ENCODE measurements around the gene RPL37A. TPM values are rescaled to one million over a fixed set of nuclear protein-coding genes. Genes with fewer than 3 reads are reported as not detected.

The RPL37A gene
- 1,356 TPM for total RNA-seq

DNA sequence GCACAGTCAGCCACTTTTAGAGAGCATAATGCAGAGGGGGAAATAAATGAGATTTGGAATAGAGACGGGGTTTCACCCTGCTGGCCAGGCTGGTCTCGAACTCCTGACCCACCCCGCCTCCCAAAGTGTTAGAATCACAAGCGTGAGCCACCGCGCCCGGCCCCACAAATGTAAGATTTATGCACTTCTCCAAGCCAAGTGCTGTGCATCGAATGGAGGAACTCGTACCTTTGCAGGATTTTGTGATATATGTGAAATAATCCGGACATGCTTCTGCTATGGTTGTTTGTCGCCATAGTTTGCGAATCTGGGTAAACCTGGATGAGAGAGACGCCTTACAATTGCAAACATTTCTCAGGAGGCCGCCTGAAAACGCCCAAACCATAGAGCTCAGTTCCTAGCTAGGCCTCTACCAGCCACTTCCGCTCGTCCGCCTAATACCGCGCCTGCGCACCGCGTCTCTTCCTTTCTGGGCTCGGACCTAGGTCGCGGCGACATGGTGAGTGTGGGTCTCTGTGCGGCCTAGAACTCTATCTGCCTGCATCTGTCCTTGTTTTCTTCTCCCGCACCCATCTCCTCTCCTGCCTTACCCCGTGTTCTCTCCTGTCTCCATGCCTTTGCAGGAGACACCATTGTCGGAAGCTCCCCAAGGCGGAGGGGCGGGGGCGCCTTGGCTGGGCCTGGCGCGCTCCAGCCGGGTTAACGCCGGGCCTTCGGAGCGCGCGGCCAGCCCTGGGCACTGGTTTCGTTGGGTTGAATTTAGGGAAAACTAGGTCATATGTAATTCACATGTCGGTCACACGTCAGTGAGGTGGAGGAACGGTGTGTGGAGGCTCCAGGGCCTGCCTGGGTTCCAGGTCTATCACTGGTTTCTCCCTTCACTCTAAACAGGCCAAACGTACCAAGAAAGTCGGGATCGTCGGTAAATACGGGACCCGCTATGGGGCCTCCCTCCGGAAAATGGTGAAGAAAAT lies at the start of gene RPL37A:
RPL37A (plus strand) TSS at position 466 of the 974 bp plus-strand sequence; CDS start at position 497, 31 bp downstream.
- DNase-seq (ENCODE audit: low read depth in 2 of 3, low spot score in 2 of 3), result peak; percentile 83 to 96 (median 95)

DNA sequence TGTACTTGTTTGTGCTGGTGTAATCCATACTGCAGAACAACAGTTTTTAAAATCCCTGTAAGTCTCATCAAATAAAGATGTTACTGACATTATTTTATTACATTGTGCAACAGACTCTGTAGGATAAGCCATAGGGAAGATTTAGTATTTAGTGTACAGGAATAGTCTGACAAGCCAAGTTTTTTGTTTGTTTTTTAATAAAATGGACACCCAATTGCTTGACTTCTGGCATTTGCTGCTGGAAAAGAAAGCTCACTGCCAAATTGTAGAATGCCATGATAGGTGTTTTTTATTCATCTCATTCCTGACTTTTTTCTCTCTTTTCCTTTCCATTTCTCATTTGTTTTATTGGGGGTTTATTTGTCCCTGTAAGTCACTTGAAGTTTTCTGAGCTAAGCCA lies 48.3 kb upstream of the RPL37A start:
- DNase-seq (ENCODE audit: low read depth in 2 of 3, low spot score in 2 of 3), result no peak

DNA sequence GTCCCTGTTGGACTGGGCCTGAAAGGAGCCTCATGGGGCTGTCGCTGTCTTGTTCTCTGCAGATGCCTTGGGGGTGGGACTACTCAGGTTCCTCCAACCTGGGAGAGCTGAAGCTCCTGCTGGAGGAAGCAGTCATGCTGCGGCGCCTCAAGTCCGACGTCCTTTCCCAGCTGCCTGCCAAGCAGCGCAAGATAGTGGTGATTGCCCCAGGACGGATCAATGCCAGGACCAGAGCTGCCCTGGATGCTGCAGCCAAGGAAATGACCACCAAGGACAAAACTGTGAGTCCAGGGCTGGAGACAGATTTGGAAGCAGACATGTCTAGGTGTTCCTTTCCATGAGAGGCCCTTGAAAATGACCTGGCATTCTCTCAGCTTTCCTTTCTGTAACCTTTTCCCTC lies 47.9 kb upstream of the RPL37A start:
- no peak for DNase-seq (ENCODE audit: low read depth in 2 of 3, low spot score in 2 of 3)

DNA sequence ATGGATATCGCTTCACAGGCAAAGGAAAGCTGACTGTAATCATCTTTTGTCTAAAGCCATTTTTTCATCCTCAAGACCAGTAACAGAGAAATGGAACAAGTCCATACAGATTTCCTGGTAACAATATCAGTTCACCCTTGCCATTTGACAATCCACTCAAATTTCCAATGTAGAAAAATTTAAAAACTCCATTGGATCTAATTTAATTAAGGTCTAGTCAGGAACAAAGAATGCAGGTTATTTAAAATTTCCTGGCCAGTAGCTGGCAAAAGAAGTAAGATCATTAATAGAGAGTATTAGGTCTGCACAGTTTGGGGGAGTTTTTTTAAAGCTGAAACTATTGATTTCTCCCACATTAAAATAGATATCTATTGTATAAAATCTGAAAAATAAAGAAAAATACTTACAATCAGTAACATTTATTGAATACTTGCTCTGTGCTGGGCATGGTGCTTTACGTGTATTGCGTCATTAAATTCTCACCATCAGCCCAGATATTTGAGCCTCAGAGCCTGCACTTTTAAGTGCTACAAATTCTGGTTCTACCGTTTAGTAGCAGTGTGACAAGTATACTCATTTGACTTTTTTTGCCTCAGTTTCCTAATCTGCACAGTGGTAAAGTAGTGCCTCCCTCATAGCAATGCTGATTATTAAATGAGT lies 44.6 kb upstream of the RPL37A start:
- DNase-seq (ENCODE audit: low read depth in 2 of 3, low spot score in 2 of 3), result no peak

DNA sequence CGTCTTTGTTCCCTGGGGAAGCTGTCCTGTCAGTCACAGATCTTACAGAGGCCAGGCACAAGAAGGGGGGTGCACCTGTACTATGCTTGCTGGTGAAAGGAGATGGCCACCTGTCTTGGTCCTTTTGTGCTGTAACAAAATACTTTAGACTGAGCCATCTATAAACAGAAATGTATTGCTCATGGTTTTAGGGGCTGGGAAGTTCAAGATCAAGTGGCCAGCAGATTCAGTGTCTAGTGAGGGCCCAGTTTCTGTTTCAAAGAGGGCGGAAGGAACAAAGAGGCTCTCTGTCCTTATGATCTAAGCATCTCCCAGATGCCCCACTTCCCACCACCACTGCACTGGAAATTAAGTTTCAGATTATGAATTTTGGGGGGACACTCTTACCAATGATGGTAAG lies 35.5 kb upstream of the RPL37A start:
- DNase-seq (ENCODE audit: low read depth in 2 of 3, low spot score in 2 of 3), result no peak

DNA sequence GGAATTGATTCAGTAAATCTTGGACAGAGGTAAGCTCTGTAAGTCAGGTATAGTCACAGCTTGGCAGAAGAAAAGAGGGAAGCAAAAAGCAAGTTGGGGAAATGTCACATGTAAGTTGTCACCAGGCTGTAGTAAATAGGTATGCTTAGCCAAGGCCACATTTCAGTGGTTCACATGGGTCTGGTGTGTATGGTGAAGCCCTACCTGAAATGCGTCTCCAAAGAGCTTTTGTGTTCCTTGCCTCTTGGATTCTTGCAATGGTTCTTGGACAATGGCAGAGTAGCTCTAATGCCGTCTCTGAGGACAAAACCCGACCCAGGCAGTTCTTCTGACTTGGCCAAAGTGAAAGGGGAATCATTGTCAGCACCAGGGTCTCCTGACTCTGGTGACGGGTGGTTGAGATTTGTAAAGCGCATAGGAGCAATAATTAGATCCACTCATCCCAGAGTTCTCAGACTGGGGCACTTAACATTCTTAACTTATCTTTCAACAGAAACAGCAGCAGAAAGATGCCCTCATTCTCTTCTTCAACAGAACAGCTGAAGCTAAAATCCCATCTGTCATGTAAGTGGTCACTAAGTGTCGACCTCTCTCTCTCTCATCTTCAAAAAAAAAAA lies 34.4 kb upstream of the RPL37A start:
- DNase-seq (ENCODE audit: low read depth in 2 of 3, low spot score in 2 of 3), result no peak

DNA sequence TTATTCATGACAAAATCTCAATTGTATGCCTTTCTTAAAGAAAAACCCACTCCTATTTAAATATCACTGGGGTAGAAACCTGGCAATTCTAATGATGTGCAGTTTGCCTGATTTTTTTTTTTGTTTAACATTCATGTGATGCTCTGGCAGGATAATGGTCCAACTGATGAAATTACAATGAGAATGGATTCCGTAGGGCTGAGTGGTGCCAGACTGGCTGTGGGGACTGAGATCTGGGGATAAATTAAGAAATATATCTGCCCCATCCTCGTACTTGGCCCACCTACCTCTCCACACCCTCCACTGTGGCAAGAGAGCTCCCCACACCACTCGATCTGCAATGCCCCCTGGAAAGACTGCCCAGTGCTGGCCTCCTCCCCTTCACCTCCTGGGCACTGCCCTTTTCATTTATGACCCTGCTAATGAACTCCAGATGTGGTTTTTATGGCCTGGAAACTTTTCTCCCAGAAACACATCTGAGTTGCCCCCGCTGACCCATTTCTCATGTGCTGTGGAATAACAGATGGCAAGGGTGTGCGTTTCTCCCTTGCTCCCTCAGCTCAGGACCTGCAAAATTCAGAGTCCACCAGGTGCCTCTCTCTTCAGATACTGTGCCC lies 33.0 kb upstream of the RPL37A start:
- DNase-seq (ENCODE audit: low read depth in 2 of 3, low spot score in 2 of 3), result no peak

DNA sequence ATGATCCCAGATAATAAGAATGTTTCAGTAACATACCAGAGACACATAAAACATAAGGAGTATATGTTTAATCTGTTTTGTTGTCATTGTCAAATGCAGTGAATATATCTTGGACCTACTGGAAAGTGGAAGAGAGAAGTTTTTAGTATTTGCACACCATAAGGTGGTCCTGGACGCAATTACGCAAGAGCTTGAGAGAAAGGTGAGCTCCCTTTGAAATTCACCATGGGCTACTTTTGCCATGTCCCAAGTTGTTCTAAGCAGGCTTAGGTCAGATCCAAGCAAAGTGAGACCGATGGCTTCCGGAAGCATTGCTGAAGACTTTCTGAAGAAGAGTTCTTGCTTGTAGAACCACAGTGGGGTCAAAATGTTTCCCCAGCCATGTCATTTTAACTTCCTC lies 30.8 kb upstream of the RPL37A start:
- no peak for DNase-seq (ENCODE audit: low read depth in 2 of 3, low spot score in 2 of 3)

DNA sequence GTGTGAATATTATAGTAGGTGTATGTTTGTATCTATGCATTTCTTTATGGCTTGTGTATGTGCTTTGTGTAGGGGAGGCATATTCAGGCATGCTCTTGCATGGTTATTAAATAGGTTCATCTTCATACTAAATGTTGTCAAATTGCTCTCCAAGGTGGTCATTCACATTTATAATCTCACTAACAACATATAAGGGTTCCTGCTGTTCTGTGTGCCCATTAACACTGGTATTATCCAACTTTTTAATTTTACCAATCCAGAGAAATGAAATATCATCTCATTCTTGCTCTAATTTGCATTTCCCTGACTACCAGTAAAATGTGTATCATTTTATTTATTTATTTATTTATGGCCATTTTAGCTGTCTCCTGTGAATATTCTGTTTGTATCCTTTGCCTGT lies 29.0 kb upstream of the RPL37A start:
- no peak for DNase-seq (ENCODE audit: low read depth in 2 of 3, low spot score in 2 of 3)

DNA sequence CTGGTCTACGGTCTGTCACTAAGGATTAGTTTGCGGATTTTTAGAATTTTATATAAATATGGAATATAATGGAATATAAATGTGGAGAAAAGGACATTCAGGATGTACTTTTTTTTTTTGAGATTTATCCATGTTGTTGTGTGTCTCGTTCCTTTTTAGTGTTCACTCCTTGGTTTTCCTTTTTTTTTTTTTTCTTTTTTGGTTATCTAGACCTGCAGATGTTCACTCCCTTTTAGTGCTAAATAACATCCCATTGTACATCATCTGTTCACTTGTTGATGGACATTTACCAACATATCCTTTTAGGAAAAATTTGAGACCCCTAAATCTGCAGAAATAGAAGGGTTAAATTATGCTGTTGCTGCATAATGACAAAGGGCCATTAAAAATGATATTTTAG lies 25.5 kb upstream of the RPL37A start:
- DNase-seq (ENCODE audit: low read depth in 2 of 3, low spot score in 2 of 3), result no peak

DNA sequence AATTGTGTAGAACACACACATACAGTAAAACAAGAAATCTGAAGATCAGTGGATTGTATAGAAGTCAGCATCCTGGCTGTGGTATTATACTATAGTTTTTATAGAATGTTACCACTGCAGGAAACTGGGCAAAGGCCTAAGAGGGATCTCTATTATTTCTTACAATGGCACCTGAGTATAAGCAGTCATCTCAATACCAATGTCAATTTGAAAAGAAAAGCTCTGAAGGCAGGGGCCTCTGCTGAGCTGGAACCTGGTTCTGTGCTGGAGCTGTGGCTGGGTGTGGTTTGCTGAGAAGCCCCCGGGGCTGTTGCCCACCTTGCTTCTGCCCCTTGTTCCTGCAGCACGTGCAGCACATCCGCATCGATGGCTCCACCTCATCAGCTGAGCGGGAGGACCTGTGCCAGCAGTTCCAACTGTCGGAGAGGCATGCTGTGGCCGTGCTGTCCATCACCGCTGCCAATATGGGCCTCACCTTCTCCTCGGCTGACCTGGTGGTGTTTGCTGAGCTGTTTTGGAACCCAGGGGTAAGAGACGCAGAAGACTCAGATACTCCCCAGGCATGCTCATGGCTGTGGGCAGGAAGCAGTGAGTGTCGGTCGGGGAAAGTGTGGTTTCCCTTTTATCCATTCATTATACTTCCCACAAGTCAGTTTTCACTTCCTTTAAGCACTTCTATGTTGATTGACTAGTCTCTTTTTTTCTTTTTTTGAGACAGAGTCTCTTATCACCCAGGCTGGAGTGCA lies 23.5 kb upstream of the RPL37A start:
- peak in 2 of 3 donors; percentile 45 to 83 for DNase-seq (ENCODE audit: low read depth in 2 of 3, low spot score in 2 of 3)

DNA sequence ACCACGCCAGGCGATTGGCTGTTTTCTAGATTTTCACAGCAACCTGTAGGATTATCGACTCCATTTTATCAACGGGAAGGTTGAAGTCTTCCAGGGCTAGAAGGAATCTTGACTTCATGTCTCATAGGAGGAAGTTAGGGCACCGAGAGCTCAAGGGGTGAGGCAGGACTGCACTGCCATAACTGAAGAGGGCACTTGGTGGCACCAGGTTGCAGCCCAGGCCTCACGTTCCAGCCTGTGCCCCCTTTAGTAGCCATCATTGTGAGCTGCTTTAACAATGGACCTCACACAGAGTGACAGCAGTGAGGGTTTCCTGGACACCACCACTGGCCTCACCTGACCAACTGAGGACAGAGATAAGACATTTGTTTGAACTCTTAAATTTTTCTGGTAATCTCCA lies 22.9 kb upstream of the RPL37A start:
- no peak for DNase-seq (ENCODE audit: low read depth in 2 of 3, low spot score in 2 of 3)

DNA sequence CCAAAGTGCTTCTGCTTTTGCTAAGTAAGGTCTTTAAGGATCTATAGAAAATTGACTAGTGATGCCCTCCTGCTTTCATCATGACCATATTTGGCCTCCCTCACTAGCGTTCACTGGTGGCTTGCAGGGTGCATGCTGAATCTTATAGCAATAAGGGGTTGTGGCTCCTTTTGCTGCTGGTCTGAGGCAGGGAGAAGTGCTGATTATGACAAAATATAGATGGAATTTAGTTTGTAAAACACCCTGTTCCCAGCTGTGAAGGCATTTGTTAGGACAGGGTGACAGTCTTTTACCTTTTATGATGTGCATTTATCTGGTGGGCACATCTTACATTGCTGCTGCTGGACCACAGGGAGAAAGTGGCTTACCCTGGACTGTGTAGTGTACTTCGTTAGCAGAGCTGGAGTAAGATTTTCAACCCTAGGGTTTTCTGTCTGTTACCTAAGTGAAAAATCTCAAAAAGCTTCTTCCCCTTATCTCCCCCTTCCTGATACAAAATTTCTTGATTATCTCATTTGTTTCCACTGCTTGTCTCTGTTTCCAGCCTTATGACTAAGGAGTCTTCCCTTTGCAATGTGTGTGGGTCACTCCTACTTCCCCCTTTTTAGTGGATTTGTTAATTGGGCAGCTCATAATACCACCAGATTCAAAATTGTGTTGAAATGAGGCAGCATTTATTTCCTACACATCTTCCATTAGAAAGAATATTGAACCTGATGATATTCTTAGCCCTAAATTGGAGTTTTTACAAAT lies 21.2 kb upstream of the RPL37A start:
- no peak for DNase-seq (ENCODE audit: low read depth in 2 of 3, low spot score in 2 of 3)

DNA sequence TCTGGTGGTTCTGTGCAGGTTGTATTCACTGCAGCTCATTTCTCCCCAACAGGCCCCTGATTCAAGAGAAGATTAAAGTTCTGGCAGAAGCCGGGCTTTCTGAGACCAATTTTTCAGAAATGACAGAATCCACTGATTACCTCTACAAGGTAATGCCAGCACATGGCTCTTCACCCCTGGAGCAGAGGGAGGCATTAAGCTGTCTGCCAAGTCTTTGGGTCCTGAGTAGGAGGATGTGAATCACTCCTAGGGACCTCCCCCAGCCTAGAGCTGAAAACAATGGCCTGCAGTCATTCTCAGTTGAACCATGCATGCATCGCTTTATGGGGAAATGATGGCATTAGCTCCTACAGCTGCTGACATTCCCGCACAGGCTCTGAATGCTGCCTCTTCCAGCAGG lies 20.5 kb upstream of the RPL37A start:
- no peak for DNase-seq (ENCODE audit: low read depth in 2 of 3, low spot score in 2 of 3)

DNA sequence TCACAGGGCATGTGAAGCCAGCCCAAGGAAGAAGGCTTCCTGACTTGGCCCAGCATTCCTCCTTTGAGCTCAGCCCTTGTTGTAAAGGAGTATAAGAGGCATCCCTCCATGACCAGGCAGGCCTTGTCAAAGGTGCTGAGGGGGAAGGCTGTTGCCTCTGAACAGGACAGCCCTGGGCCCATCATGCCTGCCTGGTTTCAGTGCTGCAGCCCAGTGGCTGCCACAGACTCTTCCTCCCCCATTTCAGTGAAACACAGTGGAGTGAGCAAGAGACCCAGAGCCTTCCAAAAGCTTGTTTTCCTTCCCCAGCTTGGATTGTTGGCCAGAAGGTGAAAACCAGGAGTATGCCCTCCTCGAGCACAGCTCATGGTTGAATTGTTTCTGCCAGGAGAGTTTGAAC lies 19.9 kb upstream of the RPL37A start:
- DNase-seq (ENCODE audit: low read depth in 2 of 3, low spot score in 2 of 3), result no peak

DNA sequence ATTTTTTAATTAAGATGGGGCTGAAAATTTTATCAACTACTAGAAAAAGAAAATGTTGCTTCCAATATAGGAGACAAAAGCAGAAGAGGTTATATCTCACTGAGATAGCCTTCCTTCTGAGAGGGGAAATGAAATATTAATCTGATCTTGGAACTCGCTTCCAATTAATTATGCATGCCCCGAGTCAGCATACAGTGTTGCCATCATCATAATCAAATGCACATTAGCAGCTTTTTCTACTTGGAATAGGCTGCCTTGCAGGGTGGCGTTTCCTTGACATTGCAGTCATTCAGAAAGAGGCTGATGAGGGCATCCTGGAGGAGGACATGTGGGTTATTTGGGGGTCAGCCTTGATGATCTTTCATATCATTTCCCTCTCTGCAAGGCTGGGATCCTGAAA lies 18.4 kb upstream of the RPL37A start:
- DNase-seq (ENCODE audit: low read depth in 2 of 3, low spot score in 2 of 3), result no peak

DNA sequence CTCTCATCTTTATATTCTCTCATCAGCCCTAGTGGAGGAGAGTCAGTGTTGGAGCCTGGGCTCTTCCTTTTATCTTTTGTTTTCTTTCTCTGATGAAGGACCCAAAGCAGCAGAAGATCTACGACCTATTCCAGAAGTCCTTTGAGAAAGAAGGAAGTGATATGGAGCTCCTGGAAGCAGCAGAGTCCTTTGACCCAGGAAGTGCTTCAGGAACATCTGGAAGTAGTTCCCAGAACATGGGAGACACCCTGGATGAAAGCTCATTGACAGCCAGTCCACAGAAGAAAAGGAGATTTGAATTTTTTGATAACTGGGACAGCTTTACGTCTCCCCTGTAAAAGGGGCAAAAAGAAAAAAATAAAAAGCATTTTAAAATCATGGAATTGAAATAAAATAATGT lies 16.0 kb upstream of the RPL37A start:
- no peak for DNase-seq (ENCODE audit: low read depth in 2 of 3, low spot score in 2 of 3)

DNA sequence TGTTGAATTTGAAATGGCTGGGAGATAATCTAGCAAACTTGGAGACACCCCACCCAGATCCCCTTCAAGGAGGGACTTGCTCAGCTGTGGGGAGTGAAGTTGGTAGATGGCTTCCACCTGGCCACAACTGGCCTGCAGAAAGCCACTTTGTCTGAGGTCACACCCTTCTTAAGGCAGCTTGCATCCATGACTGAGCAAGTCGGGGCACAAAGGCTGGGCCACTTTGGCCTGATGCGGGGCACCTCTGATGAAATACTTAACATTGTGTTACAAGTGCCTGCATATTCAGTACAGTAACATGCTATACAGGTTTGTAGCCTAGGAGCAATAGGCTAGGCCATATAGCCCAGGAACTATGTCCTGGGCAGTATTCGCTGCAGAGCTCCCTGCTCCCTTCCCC lies 13.4 kb upstream of the RPL37A start:
- no peak for DNase-seq (ENCODE audit: low read depth in 2 of 3, low spot score in 2 of 3)

DNA sequence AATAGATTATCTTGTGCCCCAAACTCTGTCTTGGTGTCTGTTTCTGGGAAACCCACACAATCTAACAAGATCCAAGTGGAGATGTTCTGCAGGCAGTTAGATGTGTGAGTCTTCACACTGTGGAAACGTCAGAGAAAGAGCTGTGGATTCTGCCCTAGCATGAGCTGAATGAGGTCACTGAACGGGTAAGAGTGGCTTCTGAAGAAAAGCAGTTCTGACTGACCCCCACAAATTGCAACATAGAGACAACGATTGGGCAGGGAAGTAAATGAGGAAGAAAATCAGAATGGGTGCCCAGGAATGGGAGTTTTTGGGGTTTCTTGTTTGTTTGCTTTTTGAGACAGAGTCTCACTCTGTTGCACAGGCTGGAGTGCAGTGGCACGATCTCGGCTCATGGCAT lies 12.9 kb upstream of the RPL37A start:
- no peak for DNase-seq (ENCODE audit: low read depth in 2 of 3, low spot score in 2 of 3)

DNA sequence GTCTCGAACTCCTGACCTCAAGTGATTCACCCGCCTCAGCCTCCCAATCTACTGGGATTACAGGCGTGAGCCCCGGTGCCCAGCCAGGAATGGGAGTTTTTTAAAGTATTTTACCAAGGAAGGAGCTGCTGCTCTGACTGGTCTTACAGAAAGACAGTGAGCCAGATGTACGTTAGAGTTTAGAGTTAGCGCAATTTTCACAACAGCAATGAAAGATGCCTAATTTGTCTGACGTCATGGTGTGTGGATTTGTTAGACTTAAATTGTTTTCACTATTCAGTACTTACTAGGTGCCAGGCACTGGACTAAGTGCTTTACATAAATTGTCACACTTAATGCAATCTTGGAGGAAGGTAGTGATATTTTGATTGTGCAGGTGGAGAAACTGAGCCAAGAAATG lies 12.4 kb upstream of the RPL37A start:
- DNase-seq (ENCODE audit: low read depth in 2 of 3, low spot score in 2 of 3), result no peak
